ENCODE measurements around the gene MAP1B. TPM values are rescaled to one million over a fixed set of nuclear protein-coding genes. Genes with fewer than 3 reads are reported as not detected.

Gene MAP1B
- polyA plus RNA-seq, 3 donors = 0.02 TPM; not detected in 2

- no peak for DNase-seq
- WGBS (ENCODE audit: insufficient coverage) = 92% methylated on average over 6 of the region's 7 CpGs
These were observed 75.4 kb downstream of the MAP1B start for GRCh38 chr5:72182686-72183085.

GRCh38 chr5:72183101-72183520 lies 75.8 kb downstream of the MAP1B start:
- peaks cover 0 to 2% (median 0%) of the 10 kb centered on the region in 7 donors for H3K9me3 Mint-ChIP-seq
- H3K4me3 Mint-ChIP-seq = no peak overlapping the region
- H3K27me3 Mint-ChIP-seq (ENCODE audit: low read depth in 3 of 3) = peaks cover 12 to 20% (median 16%) of the 10 kb centered on the region in 3 donors
- Histone ChIP-seq H3K27me3 (ENCODE audit: control insufficient read depth in 2 of 2, insufficient read depth in 2 of 2, low read length in 2 of 2) (no peaks in the 10 kb centered on the region), H3K4me1 (ENCODE audit: control insufficient read depth in 1 of 2, insufficient read depth in 2 of 2, low read length in 2 of 2) (no peaks in the 10 kb centered on the region), H3K4me2 (replicated peaks; ENCODE audit: extremely low read depth, low read length, poor library complexity, severe bottlenecking) (no peak overlapping the region), H4K20me1 (ENCODE audit: insufficient read depth, low read length) (no peaks in the 10 kb centered on the region), H3K9me3 (replicated peaks in 1 of 2; ENCODE audit: control insufficient read depth in 1 of 2, insufficient read depth in 1 of 2, low read length in 2 of 2) (no peaks in the 10 kb centered on the region), H3K36me3 (replicated peaks in 1 of 2; ENCODE audit: control insufficient read depth in 1 of 2, insufficient read depth in 2 of 2, low read length in 2 of 2) (no peaks in the 10 kb centered on the region), H2AFZ (ENCODE audit: insufficient read depth, low read depth, low read length, poor library complexity, severe bottlenecking) (no peak overlapping the region), H3K79me2 (ENCODE audit: insufficient read depth, low read length) (no peaks in the 10 kb centered on the region), H3K4me3 (replicated peaks in 1 of 3; ENCODE audit: low read depth in 2 of 3, low read length in 3 of 3) (no peak overlapping the region), H3K9ac (ENCODE audit: insufficient read depth, low read length, poor library complexity, severe bottlenecking) (no peak overlapping the region), H3K27ac (ENCODE audit: low read depth in 1 of 2, low read length in 2 of 2) (no peak overlapping the region)
- 97% methylated on average over 4 of the region's 7 CpGs for WGBS (ENCODE audit: insufficient coverage)
- H3K27ac Mint-ChIP-seq = no peak overlapping the region
- H3K4me1 Mint-ChIP-seq = no peaks in the 10 kb centered on the region
- DNase-seq = no peak
- intact Hi-C loops (cut with micrococcal nuclease) = no loop called here
- H3K36me3 Mint-ChIP-seq = no peaks in the 10 kb centered on the region
- TF ChIP-seq CTCF (IDR thresholded peaks at IDR 0.05) = no peak

More at GRCh38 chr5:72182686-72183085, 75.4 kb downstream of the MAP1B start:
- Mint-ChIP-seq H3K36me3 (no peaks in the 10 kb centered on the region), H3K4me1 (no peaks in the 10 kb centered on the region), H3K27ac (no peak overlapping the region), H3K4me3 (no peak overlapping the region), H3K9me3 (peaks cover 0 to 2% (median 0%) of the 10 kb centered on the region in 7 donors), H3K27me3 (ENCODE audit: low read depth in 3 of 3) (peaks cover 14 to 20% (median 20%) of the 10 kb centered on the region in 3 donors)
- no peak for TF ChIP-seq CTCF (IDR thresholded peaks at IDR 0.05)
- H3K36me3 ChIP-seq (replicated peaks in 1 of 2; ENCODE audit: control insufficient read depth in 1 of 2, insufficient read depth in 2 of 2, low read length in 2 of 2) = no peaks in the 10 kb centered on the region
- no peaks in the 10 kb centered on the region for H3K79me2 ChIP-seq (ENCODE audit: insufficient read depth, low read length)
- H3K4me3 ChIP-seq (replicated peaks in 1 of 3; ENCODE audit: low read depth in 2 of 3, low read length in 3 of 3) = no peak overlapping the region
- no peak overlapping the region for H3K4me2 ChIP-seq (replicated peaks; ENCODE audit: extremely low read depth, low read length, poor library complexity, severe bottlenecking)
- no peak overlapping the region for H2AFZ ChIP-seq (ENCODE audit: insufficient read depth, low read depth, low read length, poor library complexity, severe bottlenecking)
- H4K20me1 ChIP-seq (ENCODE audit: insufficient read depth, low read length) = no peaks in the 10 kb centered on the region
- no peak overlapping the region for H3K9ac ChIP-seq (ENCODE audit: insufficient read depth, low read length, poor library complexity, severe bottlenecking)
- intact Hi-C loops (cut with micrococcal nuclease) = no loop called here
- no peaks in the 10 kb centered on the region for H3K4me1 ChIP-seq (ENCODE audit: control insufficient read depth in 1 of 2, insufficient read depth in 2 of 2, low read length in 2 of 2)
- H3K9me3 ChIP-seq (replicated peaks in 1 of 2; ENCODE audit: control insufficient read depth in 1 of 2, insufficient read depth in 1 of 2, low read length in 2 of 2) = no peaks in the 10 kb centered on the region
- no peak overlapping the region for H3K27ac ChIP-seq (ENCODE audit: low read depth in 1 of 2, low read length in 2 of 2)
- no peaks in the 10 kb centered on the region for H3K27me3 ChIP-seq (ENCODE audit: control insufficient read depth in 2 of 2, insufficient read depth in 2 of 2, low read length in 2 of 2)
